Activated T-cell treated with anti-CD3 and anti-CD28 coated beads for 4 hours (primary cell): ENCODE data around the gene LYRM7.
"Not testable (repeated sequence)": the region's sequence is repeated elsewhere in the genome, so short reads cannot be mapped to it uniquely, and the experiment has no call there.

Experiments used
- DNase-seq: peaks from one replicate; pipeline ENCODE4 v3.0.0-alpha.2; 2020

The LYRM7 gene

DNA sequence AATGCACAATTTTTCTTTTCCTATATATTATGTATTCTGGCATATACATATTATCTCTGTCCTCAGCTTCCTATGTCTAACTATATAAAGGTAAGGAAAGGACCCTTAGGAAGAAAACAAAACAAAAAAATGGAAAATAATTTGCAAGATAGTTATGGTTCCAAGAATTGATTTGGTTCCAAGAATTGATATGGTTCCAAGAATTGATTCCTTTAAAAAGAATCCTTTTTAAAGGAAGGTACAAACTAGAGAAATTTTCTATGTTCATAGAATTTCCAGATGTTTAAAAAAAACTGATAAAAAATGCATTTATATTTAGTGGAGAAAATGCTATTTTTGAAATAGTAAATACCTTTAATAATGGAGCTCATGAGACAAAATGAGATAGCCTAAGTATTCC is 12.1 kb downstream of the LYRM7 start:
- no peak for DNase-seq

DNA sequence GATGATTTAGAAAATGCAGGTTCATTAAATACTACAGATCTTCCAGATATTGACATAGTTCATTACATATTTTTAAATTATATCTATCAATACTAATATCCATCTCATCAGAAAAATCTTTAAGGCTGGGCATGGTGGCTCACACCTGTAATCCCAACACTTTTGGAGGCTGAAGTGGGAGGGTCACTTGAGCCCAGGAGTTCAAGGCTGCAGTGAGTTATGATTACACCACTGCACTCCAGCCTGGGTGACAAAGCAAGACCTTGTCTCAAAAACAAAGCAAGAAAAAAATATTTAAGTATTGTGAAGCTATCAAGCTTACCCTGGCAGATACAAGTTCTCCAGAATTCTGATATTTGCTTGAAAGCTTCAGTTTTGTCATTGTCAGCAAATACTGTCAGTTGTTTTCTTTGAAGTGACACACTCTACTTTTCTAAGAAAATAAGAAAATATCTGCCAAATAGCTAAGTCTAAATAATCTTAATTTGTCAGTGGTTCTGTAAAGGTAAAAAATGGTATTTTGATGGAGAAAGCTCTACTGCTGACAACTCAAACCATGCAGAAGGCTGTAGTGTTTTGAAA is 14.9 kb downstream of the LYRM7 start:
- no peak for DNase-seq

DNA sequence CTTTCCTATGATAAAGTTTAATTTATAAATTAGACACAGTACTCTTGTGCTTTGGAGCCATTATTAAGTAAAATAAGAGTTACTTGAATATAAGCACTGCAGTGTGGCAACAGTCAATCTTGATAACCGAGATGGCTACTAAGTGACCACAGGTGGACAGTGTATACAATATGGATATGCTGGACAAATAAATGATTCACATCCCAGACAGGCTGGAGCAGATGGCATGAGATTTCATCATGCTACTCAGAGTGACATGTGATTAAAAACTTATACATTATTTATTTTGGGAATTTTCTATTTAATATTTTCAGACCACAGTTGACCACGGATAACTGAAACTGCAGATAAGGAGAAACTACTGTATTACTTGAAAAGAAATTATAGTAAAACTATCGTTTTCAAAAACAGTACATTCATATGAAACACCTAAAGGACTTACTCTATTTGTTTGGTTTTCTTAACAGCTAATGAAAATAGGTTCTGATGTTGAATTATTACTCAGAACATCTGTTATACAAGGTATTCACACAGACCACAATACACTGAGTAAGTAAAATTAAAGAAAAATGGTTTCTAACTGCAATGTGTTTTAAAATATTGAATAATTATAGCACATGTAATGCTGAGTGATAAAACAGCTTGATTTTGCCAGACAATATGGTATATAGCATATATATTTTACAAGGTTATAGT is 16.0 kb downstream of the LYRM7 start:
- no peak for DNase-seq

DNA sequence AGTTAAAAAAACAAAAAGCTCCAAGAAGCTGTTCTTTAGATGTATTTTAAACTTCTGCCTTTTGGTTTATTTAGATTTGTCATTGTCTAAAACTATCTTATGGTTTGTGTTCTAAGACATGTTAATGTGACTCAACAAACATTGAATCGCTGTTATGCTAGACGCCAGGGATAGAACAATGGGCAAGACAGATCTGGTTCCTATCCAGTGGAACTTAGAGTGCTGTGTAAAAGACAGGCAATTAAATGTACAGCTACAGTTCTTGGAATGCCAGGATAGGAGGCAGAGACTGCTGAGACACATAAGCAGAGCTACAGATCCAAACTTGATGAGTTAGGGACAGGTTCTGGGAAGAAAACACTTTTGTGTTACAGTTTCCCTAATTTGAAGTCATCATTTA is 22.4 kb downstream of the LYRM7 start:
- no peak for DNase-seq

DNA sequence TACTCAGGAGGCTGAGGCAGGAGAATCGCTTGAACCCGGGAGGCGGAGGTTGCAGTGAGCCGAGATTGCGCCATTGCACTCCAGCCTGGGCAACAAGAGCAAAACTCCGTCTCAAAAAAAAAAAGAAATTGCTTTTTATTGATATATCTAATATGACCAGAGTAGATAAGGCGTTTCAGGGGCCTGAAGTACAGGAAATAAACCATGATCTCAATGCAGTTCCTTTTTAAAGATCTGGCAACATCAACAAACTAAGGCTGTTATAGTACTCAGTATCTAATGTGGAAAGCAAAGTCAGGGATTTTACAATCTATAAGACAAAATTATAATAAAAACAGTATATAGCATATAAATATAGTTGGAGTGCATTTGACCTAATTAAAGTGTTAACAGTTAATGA is 23.2 kb downstream of the LYRM7 start:
- DNase-seq = not testable (repeated sequence)

DNA sequence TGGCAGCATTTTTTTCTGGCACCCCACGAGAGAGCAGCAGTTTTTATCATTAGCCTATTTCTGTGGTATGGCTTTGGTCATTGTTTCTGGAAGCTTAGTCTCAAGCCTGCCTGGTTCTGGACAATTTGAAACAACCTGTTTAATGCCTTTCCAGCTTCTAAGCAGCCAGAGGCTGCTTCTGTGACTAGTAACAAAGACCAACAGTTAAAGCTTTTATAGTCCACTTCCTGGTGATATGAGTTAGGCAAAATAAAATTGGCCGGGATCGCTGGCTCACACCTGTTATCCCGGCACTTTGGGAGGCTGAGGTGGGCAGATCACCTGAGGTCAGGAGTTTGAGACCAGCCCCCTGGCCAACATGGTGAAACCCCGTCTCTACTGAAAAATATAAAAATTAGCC is 24.0 kb downstream of the LYRM7 start:
- no peak for DNase-seq

DNA sequence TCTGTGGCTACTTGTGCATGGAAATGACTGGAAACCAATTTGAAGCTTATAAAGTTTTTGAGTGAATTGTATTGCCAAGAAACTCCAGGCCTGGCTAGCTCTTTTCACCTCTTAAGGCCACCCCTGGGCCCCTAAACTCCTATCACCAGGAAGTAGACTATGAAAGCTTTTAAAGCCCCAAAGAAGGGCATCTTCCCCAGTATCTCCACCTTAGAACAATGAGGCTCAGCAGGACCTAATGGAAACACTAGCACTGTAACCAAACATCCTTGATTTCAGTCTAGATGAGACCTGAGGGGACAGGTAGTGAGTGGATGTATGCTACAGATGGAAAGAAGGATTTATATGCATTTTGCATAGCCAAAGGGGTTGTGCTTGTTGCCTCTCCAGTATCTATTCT is 25.0 kb downstream of the LYRM7 start:
- DNase-seq = no peak

DNA sequence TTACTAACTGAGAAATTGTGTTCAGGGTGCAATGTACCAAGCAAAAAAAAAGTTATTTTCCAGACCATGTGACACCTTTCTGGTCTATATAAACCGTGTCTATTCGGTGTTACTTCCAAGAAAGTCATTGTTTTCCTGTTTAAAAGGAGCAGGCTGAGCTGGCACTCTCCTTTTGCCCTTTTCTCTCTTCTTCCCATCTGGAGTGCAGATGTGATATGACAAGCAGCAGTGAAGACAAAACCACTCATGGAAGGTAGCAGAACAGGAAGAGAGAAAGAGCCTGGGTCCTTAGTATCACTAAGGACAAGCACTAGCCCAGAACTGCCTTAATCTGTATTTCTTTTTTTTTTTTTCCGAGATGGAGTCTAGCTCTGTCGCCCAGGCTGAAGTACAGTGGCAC is 25.6 kb downstream of the LYRM7 start:
- DNase-seq = no peak

DNA sequence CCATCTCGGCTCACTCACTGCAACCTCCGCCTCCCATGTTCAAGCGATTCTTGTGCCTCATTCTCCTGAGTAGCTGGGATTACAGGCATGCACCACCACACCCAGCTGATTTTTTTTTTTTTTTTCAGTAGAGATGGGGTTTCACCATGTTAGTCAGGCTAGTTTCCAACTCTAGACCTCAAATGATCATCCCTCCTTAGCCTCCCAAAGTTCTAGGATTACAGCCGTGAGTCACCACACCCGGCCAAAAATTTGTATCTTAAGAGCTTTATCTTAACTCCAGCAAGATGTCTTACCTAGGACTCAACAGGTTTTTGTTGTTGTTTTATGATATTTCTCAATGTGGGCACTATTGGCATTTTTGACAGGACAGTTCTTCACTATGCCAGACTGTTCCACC is 27.9 kb downstream of the LYRM7 start:
- DNase-seq = no peak

DNA sequence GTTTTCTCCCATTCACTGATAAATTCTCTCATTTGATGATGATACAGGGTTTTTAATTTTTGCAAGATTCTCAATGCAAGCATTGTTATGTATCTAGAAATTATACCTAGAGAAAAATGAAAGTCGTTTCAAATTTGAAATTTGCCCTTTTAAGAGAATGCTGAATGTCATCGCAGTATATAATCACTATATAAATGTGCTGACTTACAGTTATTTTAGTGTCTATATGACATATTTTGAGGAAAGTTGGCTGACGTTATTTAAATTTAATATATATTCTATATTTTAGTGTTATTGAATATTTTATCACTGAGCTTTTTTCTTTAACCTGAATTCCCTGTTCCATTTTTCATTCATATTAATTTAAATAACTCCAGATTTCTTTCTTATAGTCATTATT is 29.8 kb downstream of the LYRM7 start:
- no peak for DNase-seq

DNA sequence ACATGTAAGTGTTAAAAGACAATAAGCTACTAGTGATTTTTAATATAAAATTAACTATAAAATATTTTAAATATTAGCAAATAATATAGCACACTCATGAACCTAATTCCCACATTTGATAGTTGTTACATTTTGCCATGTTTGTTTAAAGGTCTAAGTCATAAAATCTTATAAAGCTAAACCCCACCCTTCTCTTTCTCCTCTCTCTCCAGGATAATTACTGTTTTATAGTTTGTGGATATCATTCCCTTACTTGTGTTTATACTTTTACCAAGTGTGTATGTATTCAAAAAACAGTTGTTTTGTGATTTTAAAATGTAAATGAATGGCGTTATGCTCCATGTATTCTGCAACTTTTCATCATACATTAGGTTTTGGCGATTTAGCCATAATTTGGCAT is 34.2 kb downstream of the LYRM7 start:
- no peak for DNase-seq

DNA sequence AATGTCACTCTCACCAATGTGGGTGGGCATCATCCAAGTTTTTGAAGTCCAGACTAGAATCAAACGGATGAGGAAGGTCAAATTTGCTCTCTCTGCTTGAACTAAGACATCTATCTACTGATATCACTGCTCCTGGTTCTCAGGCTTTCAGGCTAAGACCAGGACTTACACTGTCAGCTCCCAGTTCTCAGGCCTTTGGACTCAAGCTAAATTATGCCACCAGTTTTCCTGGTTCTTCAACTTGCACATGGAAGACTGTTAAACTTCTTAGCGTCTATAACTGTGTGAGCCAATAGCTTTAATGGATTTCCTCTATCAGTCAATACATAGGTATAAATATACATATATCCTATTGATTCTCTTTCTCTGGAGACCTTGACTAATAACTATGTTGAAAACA is 35.3 kb downstream of the LYRM7 start:
- no peak for DNase-seq

DNA sequence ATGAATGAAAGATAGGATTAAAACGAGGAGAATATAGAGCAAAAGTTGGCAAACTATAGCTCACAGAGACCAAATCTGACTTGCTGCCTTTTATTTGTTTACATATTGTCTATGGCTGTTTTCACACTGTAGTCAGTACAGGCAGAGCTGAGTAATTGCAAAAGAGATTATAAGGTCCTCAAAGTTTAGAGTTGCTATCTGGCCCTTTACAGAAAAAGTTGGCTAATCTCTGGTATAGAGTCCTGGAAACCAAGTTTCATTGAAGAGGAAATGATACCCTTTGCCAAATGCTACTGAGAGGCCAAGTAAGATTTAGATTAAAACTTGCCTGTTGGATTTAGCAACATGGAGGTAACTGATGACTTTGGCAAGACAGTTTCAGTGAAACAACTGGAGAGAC is 36.0 kb downstream of the LYRM7 start:
- no peak for DNase-seq

DNA sequence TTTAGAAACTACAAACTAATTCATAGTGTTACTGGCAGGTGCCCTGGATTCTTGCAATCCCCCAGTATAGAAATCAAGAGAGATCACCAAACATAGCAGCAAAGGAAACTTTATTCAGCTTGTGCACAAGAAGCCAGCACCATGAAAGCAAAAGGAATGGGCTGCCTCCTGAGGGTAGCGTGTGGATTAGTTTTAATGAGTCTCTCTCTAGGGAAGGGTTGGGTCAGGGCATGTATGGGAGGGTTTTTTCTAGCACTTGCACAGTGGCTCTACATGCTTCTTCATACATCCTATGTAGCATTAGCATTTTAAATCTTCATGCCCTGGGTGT is 38.4 kb downstream of the LYRM7 start:
- no peak for DNase-seq

DNA sequence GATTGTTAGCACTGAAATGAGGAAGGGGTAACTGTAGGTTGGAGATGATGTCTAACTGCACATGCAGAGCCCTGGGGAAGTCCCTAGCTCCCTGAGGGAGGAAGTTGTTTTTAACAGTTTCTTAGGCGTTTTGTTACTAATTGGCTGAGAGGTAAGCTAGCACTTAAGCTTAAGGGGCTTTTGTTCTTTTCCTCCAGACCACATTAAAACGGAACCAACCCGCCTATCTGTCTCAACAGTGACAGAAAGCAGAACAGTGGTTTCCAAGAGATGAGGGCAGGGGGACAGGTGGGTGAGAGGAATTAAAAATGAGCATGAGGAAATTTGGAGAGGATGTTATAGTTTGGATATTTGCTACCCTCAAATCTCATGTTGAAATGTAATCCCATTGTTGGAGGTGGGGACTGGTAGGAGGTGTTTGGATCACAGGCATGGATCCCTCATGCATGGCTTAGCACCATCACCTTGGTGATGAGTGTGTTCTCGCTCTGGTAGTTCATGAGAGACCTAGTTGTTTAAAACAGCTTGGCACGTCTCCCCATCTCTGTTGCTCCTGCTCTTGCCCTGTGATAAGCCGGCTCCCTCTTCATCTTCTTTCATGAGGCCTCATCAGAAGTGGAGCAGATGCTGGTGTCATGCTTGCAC is 38.9 kb downstream of the LYRM7 start:
- peak; percentile 27 for DNase-seq

DNA sequence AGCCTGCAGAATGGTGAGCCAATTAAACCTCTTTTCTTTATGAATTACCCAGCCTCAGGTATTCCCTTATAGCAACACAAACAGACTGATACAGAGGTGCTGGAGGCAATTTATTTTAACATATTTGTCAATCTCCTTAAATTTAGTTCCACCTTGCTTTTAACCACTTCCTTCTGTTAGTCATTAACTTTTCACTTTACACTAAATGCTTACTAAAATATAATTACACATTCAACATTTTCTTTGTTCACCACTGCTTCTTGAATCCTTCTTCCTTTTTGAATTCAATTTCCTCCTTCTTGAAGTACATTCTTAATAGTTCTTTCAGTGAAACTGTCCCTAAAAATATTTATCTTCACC is 39.4 kb downstream of the LYRM7 start:
- DNase-seq = no peak

DNA sequence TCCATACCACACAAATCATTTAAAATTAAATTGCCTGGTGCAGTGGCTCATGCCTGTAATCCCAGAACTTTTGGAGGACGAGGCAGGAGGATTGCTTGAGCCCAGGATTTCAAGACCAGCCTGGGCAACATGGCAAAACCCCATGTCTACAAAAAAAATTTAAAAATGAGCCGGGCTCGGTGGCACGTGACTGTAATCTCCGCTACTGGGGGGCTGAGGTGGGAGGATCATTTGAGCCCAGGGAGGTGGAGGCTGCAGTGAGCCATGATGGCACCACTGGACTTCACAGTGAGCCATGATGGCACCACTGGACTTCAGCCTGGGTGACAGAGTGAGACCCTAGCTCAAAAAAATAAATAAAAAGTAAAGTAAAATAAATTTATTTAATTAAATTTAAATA is 40.9 kb downstream of the LYRM7 start:
- no peak for DNase-seq

DNA sequence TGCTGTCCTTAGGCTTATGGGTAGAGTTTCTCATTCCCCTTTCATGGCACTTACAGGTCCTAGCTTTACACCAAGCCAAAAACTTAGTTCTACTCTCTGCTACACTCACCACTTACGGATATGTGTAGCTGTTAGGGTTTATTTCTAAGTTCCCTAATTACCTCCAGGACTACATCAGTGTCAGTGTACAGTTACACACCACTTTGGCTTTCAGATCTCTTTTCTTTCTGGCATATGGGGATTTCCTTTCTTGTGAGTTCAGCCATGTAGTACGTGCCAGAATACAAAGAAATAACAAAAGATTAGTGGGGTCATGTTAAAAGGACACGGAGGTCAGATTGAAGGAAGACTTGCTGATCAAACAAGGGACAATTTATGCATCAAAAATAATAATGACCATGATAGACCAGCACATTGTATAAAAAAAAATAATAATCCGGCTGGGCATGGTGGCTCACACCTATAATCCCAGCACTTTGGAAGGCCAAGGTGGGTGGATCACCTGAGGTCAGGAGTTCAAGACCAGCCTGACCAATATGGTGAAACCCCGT is 41.8 kb downstream of the LYRM7 start:
- no peak for DNase-seq

DNA sequence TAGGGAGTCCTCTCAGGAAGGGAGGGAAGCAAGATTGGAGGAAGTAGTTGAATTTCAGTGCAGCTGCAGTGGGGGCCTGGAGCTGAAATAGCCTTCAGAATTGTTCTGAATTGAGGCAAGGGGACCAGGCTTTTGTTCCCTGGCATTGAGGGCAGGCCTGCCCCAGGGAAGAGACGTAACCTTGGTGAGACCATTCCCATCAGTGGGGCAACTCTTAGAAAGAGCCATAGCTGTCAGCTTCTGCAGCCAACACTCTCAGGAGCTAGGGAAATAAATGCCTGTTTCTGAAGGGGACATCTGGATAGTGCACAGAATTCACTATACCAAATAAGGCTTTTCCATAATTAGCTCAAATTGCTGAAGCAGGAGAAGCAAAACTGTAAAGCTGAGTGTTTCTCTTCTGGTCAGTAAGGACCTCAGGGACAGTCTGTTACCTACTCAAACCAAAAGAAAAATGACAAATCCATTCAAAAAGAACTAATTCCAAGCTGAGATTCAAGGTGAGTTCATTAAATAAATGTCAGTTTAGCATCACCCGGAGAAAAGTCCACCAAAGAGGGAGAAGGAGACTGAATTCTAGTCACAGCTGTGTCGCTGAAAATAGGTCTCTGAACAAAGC is 44.0 kb downstream of the LYRM7 start:
- no peak for DNase-seq

DNA sequence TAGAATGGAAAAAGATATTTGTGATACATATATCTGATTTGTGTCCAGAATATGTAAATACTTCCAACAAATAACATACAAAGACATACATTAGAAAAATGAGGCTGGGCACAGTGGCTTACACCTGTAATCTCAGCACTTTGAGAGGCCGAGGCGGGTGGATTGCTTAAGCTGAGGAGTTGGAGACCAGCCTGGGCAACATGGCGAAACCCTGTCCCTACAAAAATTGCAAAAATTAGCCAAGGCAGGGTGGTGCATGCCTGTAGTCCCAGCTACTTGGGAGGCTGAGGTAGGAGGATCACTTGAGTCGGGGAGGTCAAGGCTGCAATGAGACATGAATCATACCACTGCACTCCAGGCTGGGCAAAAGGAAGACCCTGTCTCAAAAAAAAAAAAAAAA is 47.0 kb downstream of the LYRM7 start:
- no peak for DNase-seq

DNA sequence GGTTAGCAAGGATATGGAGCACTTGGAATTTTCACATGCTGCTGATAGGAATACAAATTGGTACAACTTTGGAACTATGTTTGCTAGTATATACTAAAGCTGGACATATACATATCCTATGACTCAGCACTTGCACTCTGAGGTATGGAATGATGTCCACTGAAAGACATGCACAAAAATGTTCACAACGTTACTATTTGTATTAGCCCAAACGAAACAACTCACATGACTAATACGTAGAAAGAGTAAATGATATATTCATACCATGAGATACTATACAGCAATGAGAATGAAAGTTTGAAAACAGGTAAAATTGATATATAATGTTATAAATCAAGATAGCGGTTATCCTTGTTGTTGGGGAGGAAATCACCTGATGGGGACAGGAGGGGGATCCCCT is 47.6 kb downstream of the LYRM7 start:
- no peak for DNase-seq

DNA sequence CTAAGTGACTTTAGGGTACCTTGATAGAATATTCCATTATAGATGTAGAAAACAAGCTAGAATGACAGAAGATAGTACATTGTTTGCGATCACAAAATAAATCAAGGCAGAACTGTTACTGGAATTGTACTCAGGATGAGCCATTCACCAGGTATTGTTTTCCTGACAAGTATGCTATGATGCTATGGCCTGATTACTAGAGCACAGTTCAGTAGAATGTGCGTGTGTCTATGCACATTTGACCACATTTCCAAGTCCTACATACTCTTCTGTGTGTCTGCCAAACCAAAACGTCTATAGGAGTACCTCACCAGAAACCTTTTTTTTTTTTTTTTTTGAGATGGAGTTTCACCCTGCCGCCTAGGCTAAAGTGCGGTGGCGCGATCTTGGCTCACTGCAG is 49.8 kb downstream of the LYRM7 start:
- no peak for DNase-seq

DNA sequence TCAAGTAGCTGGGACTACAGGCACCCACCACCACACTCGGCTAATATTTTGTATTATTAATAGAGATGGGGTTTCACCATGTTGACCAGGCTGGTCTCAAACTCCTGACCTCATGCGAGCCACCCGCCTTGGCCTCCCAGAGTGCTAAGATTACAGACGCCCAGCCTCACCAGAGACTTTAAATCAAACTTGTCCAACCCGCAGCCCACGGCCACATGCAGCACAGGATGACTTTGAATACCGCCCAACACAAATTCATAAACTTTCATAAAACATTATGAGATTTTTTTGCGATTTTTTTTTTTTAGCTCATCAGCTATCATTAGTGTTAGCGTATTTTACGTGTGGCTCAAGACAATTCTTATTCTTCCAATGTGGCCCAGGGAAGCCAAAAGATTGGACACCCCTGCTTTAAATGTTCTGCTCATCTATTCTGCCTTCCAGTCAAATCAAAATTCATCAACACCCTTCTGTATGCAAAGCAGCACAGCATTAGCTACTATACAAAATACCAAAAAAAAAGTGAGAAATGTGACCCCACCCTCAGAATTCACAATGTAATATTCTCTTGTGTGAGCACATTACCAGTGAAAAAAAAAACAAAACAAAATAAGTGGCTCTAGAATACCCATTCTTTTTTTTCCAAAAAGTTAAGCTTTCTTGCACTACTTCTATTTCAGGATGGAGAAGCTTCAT is 50.4 kb downstream of the LYRM7 start:
- DNase-seq = no peak

DNA sequence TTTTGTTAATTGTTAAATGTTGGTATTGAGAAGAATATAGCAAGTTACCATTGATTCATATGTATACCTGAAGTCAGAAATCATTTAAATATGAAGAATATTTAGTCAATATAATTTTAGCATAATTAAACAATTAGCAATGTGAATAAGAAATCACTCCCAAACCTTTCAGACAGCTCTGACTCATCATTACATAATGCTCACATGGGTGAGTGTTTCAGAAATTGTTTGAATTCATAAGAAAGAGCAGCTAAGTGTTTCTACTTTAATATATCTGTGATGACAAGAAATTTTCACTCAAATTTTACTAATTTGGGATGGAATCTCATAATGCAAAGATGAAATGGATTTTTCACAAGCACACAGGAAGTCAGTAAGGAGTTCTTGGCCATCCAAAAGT is 51.1 kb downstream of the LYRM7 start:
- no peak for DNase-seq
